Measurements from ENCODE around the gene SKP1.

Gene SKP1

GRCh38 chr5:134142052-134142451, 34.7 kb downstream of the SKP1 start:
- peaks cover 22% of the 10 kb centered on the region for H3K4me1 ChIP-seq (ENCODE audit: control insufficient read depth, insufficient read depth, low read length, poor library complexity, severe bottlenecking)
- H3K4me3 ChIP-seq (ENCODE audit: extremely low read depth, insufficient read depth, low read length, poor library complexity, severe bottlenecking) = no peak overlapping the region
- 84% methylated on average over 4 of the region's 5 CpGs; no CpG with 5 or more reads in 1 of the 2 experiments for WGBS, 2 experiments (ENCODE audit: insufficient coverage in 2 of 2)
- no peak overlapping the region for H3K27ac ChIP-seq (ENCODE audit: low read depth, low read length, severe bottlenecking)
- H3K36me3 ChIP-seq (ENCODE audit: control insufficient read depth, insufficient read depth, low read length) = peaks cover 78% of the 10 kb centered on the region
- no peaks in the 10 kb centered on the region for H3K9me3 ChIP-seq (ENCODE audit: control insufficient read depth, low read length)

GRCh38 chr5:134141331-134142050, 35.3 kb downstream of the SKP1 start:
- H3K27ac ChIP-seq (ENCODE audit: low read depth, low read length, severe bottlenecking) = no peak overlapping the region
- peaks cover 19% of the 10 kb centered on the region for H3K4me1 ChIP-seq (ENCODE audit: control insufficient read depth, insufficient read depth, low read length, poor library complexity, severe bottlenecking)
- H3K9me3 ChIP-seq (ENCODE audit: control insufficient read depth, low read length) = no peaks in the 10 kb centered on the region
- H3K36me3 ChIP-seq (ENCODE audit: control insufficient read depth, insufficient read depth, low read length) = peaks cover 80% of the 10 kb centered on the region
- H3K4me3 ChIP-seq (ENCODE audit: extremely low read depth, insufficient read depth, low read length, poor library complexity, severe bottlenecking) = no peak overlapping the region
- WGBS, 2 experiments (ENCODE audit: insufficient coverage in 2 of 2) = 91 to 95% methylated on average over 8 to 9 of the region's 9 CpGs

GRCh38 chr5:134140530-134141201, 36.1 kb downstream of the SKP1 start:
- H3K36me3 ChIP-seq (ENCODE audit: control insufficient read depth, insufficient read depth, low read length) = peaks cover 82% of the 10 kb centered on the region
- H3K27ac ChIP-seq (ENCODE audit: low read depth, low read length, severe bottlenecking) = no peak overlapping the region
- H3K4me1 ChIP-seq (ENCODE audit: control insufficient read depth, insufficient read depth, low read length, poor library complexity, severe bottlenecking) = peaks cover 15% of the 10 kb centered on the region
- WGBS, 2 experiments (ENCODE audit: insufficient coverage in 2 of 2) = 60 to 69% methylated on average over 4 to 6 of the region's 8 CpGs
- H3K4me3 ChIP-seq (ENCODE audit: extremely low read depth, insufficient read depth, low read length, poor library complexity, severe bottlenecking) = no peak overlapping the region
- no peaks in the 10 kb centered on the region for H3K9me3 ChIP-seq (ENCODE audit: control insufficient read depth, low read length)

GRCh38 chr5:134139891-134140469, 36.8 kb downstream of the SKP1 start:
- peaks cover 82% of the 10 kb centered on the region for H3K36me3 ChIP-seq (ENCODE audit: control insufficient read depth, insufficient read depth, low read length)
- no peaks in the 10 kb centered on the region for H3K9me3 ChIP-seq (ENCODE audit: control insufficient read depth, low read length)
- WGBS, 2 experiments (ENCODE audit: insufficient coverage in 2 of 2) = 95 to 99% methylated on average over 7 of the region's 8 CpGs
- H3K4me1 ChIP-seq (ENCODE audit: control insufficient read depth, insufficient read depth, low read length, poor library complexity, severe bottlenecking) = peaks cover 15% of the 10 kb centered on the region
- no peak overlapping the region for H3K4me3 ChIP-seq (ENCODE audit: extremely low read depth, insufficient read depth, low read length, poor library complexity, severe bottlenecking)
- no peak overlapping the region for H3K27ac ChIP-seq (ENCODE audit: low read depth, low read length, severe bottlenecking)

GRCh38 chr5:134139377-134139851, 37.3 kb downstream of the SKP1 start:
- no peak overlapping the region for H3K27ac ChIP-seq (ENCODE audit: low read depth, low read length, severe bottlenecking)

GRCh38 chr5:134138416-134139376, 38.1 kb downstream of the SKP1 start:
- Histone ChIP-seq H3K27ac (ENCODE audit: low read depth, low read length, severe bottlenecking) (no peak overlapping the region), H3K36me3 (ENCODE audit: control insufficient read depth, insufficient read depth, low read length) (peaks cover 81% of the 10 kb centered on the region), H3K9me3 (ENCODE audit: control insufficient read depth, low read length) (no peaks in the 10 kb centered on the region), H3K4me3 (ENCODE audit: extremely low read depth, insufficient read depth, low read length, poor library complexity, severe bottlenecking) (no peak overlapping the region), H3K4me1 (ENCODE audit: control insufficient read depth, insufficient read depth, low read length, poor library complexity, severe bottlenecking) (peaks cover 15% of the 10 kb centered on the region)
- 100% methylated on average over 3 of the region's 3 CpGs for WGBS, 2 experiments (ENCODE audit: insufficient coverage in 2 of 2)

More at GRCh38 chr5:134139377-134139851, 37.3 kb downstream of the SKP1 start:
- H3K9me3 ChIP-seq (ENCODE audit: control insufficient read depth, low read length) = no peaks in the 10 kb centered on the region
- WGBS, 2 experiments (ENCODE audit: insufficient coverage in 2 of 2) = 94 to 96% methylated on average over 3 to 4 of the region's 4 CpGs
- peaks cover 15% of the 10 kb centered on the region for H3K4me1 ChIP-seq (ENCODE audit: control insufficient read depth, insufficient read depth, low read length, poor library complexity, severe bottlenecking)
- H3K4me3 ChIP-seq (ENCODE audit: extremely low read depth, insufficient read depth, low read length, poor library complexity, severe bottlenecking) = no peak overlapping the region
- peaks cover 81% of the 10 kb centered on the region for H3K36me3 ChIP-seq (ENCODE audit: control insufficient read depth, insufficient read depth, low read length)

GRCh38 chr5:134136771-134137170, 40.0 kb downstream of the SKP1 start:
- Histone ChIP-seq H3K9me3 (ENCODE audit: control insufficient read depth, low read length) (no peaks in the 10 kb centered on the region), H3K4me1 (ENCODE audit: control insufficient read depth, insufficient read depth, low read length, poor library complexity, severe bottlenecking) (peaks cover 18% of the 10 kb centered on the region), H3K36me3 (ENCODE audit: control insufficient read depth, insufficient read depth, low read length) (peaks cover 75% of the 10 kb centered on the region), H3K27ac (ENCODE audit: low read depth, low read length, severe bottlenecking) (no peak overlapping the region), H3K4me3 (ENCODE audit: extremely low read depth, insufficient read depth, low read length, poor library complexity, severe bottlenecking) (no peak overlapping the region)
- 90 to 97% methylated on average over 6 to 7 of the region's 7 CpGs for WGBS, 2 experiments (ENCODE audit: insufficient coverage in 2 of 2)

GRCh38 chr5:134136221-134136631, 40.5 kb downstream of the SKP1 start:
- 90 to 100% methylated on average over 1 to 2 of the region's 2 CpGs for WGBS, 2 experiments (ENCODE audit: insufficient coverage in 2 of 2)
- H3K4me1 ChIP-seq (ENCODE audit: control insufficient read depth, insufficient read depth, low read length, poor library complexity, severe bottlenecking) = peaks cover 18% of the 10 kb centered on the region
- peaks cover 75% of the 10 kb centered on the region for H3K36me3 ChIP-seq (ENCODE audit: control insufficient read depth, insufficient read depth, low read length)
- no peak overlapping the region for H3K4me3 ChIP-seq (ENCODE audit: extremely low read depth, insufficient read depth, low read length, poor library complexity, severe bottlenecking)
- no peaks in the 10 kb centered on the region for H3K9me3 ChIP-seq (ENCODE audit: control insufficient read depth, low read length)
- H3K27ac ChIP-seq (ENCODE audit: low read depth, low read length, severe bottlenecking) = no peak overlapping the region

GRCh38 chr5:134135091-134135655, 41.6 kb downstream of the SKP1 start:
- H3K27ac ChIP-seq (ENCODE audit: low read depth, low read length, severe bottlenecking) = no peak overlapping the region
- peaks cover 74% of the 10 kb centered on the region for H3K36me3 ChIP-seq (ENCODE audit: control insufficient read depth, insufficient read depth, low read length)
- H3K4me3 ChIP-seq (ENCODE audit: extremely low read depth, insufficient read depth, low read length, poor library complexity, severe bottlenecking) = no peak overlapping the region
- H3K4me1 ChIP-seq (ENCODE audit: control insufficient read depth, insufficient read depth, low read length, poor library complexity, severe bottlenecking) = peaks cover 18% of the 10 kb centered on the region
- WGBS, 2 experiments (ENCODE audit: insufficient coverage in 2 of 2) = 93 to 98% methylated on average over 6 to 7 of the region's 7 CpGs
- no peaks in the 10 kb centered on the region for H3K9me3 ChIP-seq (ENCODE audit: control insufficient read depth, low read length)
